ENCODE measurements around the gene DLGAP1. TPM values are rescaled to one million over a fixed set of nuclear protein-coding genes. Genes with fewer than 3 reads are reported as not detected.

Gene DLGAP1
- total RNA-seq, 1 experiment from 2014 or later, result 23.2 TPM

DNA sequence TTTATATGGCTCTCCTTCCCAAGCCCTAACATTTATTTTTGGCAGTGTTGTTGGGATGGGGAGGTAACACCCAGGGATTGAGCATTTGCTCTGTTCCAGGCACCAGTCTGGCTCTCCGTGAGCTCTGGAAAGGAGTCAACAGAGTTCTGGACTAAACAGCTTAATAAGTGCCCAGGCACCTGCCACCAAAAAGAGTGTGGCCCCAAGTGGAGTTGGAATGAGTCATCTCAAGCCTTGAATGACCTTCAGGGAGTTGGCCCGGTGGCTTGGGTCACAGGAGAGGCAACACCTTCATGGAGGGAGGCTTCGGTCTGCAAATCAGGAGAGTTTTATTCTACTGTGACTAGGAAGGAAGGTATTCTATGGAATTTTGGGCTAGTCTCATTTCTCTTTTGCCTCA lies 203.2 kb downstream of the DLGAP1 start:
- no peak for TF ChIP-seq CTCF (conservative IDR thresholded peaks at IDR 0.05)
- Histone ChIP-seq H3K27ac (ENCODE audit: insufficient read length, low read depth, low read length) (no peak overlapping the region), H3K79me2 (ENCODE audit: insufficient read depth, low read length) (no peaks in the 10 kb centered on the region), H2BK5ac (ENCODE audit: insufficient read length, low read length) (no peak overlapping the region), H4K20me1 (ENCODE audit: control insufficient read depth, insufficient read depth, insufficient read length) (no peaks in the 10 kb centered on the region), H3K14ac (ENCODE audit: insufficient read depth, low read length) (no peak overlapping the region; the same call in 1 of the 2 replicates), H3K9me3 (ENCODE audit: control insufficient read depth, low read depth, low read length) (no peaks in the 10 kb centered on the region), H3K27me3 (ENCODE audit: insufficient read depth, low read length) (no peaks in the 10 kb centered on the region), H3K9ac (ENCODE audit: extremely low read depth, insufficient read length, low read length) (no peak overlapping the region), H3K4ac (ENCODE audit: low read depth, low read length) (no peak overlapping the region), H3T11ph (ENCODE audit: low read length) (no peak overlapping the region), H3K4me1 (ENCODE audit: insufficient read depth, low read length) (peaks cover 2% of the 10 kb centered on the region; the same call in 1 of the 2 replicates), H3K23ac (ENCODE audit: insufficient read length, low read depth, low read length) (no peak overlapping the region), H2BK12ac (ENCODE audit: insufficient read length, low read depth, low read length) (no peak overlapping the region), H3K4me2 (ENCODE audit: insufficient read depth, insufficient read length, low read length) (no peak overlapping the region), H4K5ac (ENCODE audit: insufficient read length, low read depth, low read length) (no peak overlapping the region), H3K56ac (ENCODE audit: insufficient read length, low read depth, low read length) (no peak overlapping the region), H3K23me2 (ENCODE audit: insufficient read length, low read depth, low read length, poor library complexity, severe bottlenecking) (no peaks in the 10 kb centered on the region), H3K79me1 (ENCODE audit: insufficient read depth, low read depth, low read length, poor library complexity, severe bottlenecking) (no peaks in the 10 kb centered on the region), H2AK5ac (ENCODE audit: insufficient read length, low read length) (no peak overlapping the region), H2BK120ac (ENCODE audit: low read depth, low read length, poor library complexity, severe bottlenecking) (no peak overlapping the region), H3K18ac (ENCODE audit: insufficient read length, low read depth, low read length) (no peak overlapping the region), H4K8ac (replicated peaks; ENCODE audit: insufficient read length, low read depth, low read length) (no peak overlapping the region), H2BK20ac (ENCODE audit: low read depth, low read length, poor library complexity, severe bottlenecking) (no peak overlapping the region), H2BK15ac (ENCODE audit: low read depth, low read length) (no peak overlapping the region), H2AFZ (ENCODE audit: low read length) (no peak overlapping the region), H4K91ac (ENCODE audit: insufficient read length, low read depth, low read length) (no peak overlapping the region)
- Mint-ChIP-seq H3K9me3 (no peaks in the 10 kb centered on the region), H3K4me3 (no peak overlapping the region), H3K4me1 (peaks cover 36 to 45% of the 10 kb centered on the region in 2 experiments), H3K27ac (no peak overlapping the region; a peak in 1 of 7 replicates), H3K27me3 (ENCODE audit: low read depth) (no peaks in the 10 kb centered on the region), H3K36me3 (ENCODE audit: insufficient read depth in 1 of 3, low read depth in 3 of 3) (no peaks in the 10 kb centered on the region)
- no CpG with 5 or more reads among the region's 3 CpGs for WGBS (ENCODE audit: extremely low coverage, insufficient read length, low lambda C conversion rate)
- DNase-seq, result no peak
